Uterus (tissue), 2 donors: ENCODE results near the gene NPTX1.

Source experiments
- POLR2A ChIP-seq, 2 donors: fragments of 450-650 bp; IDR thresholded peaks; one replicate each; pipeline ENCODE4 v1.6.1; 2016; ENCODE audit warnings: antibody characterized with exemption in 2 of 2, mild to moderate bottlenecking in 1 of 2, moderate library complexity in 1 of 2
- TF ChIP-seq, protein P1 (sequence below), 4 experiments: fragments of 200-600 bp in 2 of 4; fragments of 450-650 bp in 2 of 4; sonication (generic) in 2 of 4; IDR thresholded peaks; one replicate each; pipeline ENCODE4 v1.5.1; 2016 to 2019; ENCODE audit warnings: antibody characterized with exemption in 4 of 4, mild to moderate bottlenecking in 2 of 4, moderate library complexity in 1 of 4

DNA sequence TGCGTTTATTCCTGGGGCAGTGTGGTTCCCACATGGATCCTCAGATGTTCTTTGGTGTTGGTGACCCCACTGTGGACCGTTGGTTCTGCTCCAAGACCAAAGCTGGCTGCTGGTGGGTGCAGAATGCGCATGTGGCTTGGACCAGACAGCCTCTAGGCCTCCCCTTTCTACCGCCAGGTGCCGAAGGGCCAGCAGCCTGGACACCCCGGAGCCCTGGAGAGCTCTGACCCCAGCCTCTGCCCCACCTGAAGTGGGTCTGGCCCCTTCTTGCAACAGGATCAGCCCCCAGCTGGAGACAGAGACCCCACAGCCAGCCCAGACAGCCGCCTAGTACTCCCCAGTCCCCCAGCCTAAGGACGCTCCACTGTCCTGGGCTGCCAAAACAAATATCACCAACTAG is 18.4 kb downstream of the NPTX1 start:
- TF ChIP-seq, protein P1, sequence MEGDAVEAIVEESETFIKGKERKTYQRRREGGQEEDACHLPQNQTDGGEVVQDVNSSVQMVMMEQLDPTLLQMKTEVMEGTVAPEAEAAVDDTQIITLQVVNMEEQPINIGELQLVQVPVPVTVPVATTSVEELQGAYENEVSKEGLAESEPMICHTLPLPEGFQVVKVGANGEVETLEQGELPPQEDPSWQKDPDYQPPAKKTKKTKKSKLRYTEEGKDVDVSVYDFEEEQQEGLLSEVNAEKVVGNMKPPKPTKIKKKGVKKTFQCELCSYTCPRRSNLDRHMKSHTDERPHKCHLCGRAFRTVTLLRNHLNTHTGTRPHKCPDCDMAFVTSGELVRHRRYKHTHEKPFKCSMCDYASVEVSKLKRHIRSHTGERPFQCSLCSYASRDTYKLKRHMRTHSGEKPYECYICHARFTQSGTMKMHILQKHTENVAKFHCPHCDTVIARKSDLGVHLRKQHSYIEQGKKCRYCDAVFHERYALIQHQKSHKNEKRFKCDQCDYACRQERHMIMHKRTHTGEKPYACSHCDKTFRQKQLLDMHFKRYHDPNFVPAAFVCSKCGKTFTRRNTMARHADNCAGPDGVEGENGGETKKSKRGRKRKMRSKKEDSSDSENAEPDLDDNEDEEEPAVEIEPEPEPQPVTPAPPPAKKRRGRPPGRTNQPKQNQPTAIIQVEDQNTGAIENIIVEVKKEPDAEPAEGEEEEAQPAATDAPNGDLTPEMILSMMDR (IDR thresholded peaks at IDR 0.05): no peak
- no peak for TF ChIP-seq POLR2A (IDR thresholded peaks at IDR 0.05)
